Spinal cord (tissue), 10 donors: Measurements from ENCODE around the gene LIMS1. TPM values are rescaled to one million over a fixed set of nuclear protein-coding genes. Genes with fewer than 3 reads are reported as not detected.
"Not testable (repeated sequence)": the region's sequence is repeated elsewhere in the genome, so short reads cannot be mapped to it uniquely, and the experiment has no call there.

Source experiments
- DNase-seq, 6 donors: peaks; one replicate each; pipeline versions ENCODE4 v3.0.0 to v3.0.0-alpha.2; 2013 to 2015; ENCODE audit warnings: low spot score in 6 of 6, low read depth in 4 of 6
- H3K27ac ChIP-seq: one replicate; pipeline ENCODE4 v1.5.1; 2013; ENCODE audit warnings: low read depth, low read length, control low read depth
- H3K27me3 ChIP-seq: one replicate; pipeline ENCODE4 v1.6.1; 2013; ENCODE audit warnings: low read length; ENCODE audit not compliant: control insufficient read depth, insufficient read depth
- H3K36me3 ChIP-seq: one replicate; pipeline ENCODE4 v1.6.1; 2013; ENCODE audit warnings: low read length; ENCODE audit not compliant: control insufficient read depth, insufficient read depth
- H3K4me1 ChIP-seq: one replicate; pipeline ENCODE4 v1.6.1; 2013; ENCODE audit warnings: low read length; ENCODE audit not compliant: control insufficient read depth, insufficient read depth
- H3K4me3 ChIP-seq: one replicate; pipeline ENCODE4 v1.5.1; 2013; ENCODE audit warnings: low read depth, low read length, control low read depth
- H3K9me3 ChIP-seq: one replicate; pipeline ENCODE4 v1.6.1; 2013; ENCODE audit warnings: low read length; ENCODE audit not compliant: control insufficient read depth, insufficient read depth
- WGBS: methylation state at CpG from one replicate; pipeline ENCODE4 v1.1.5; 2013; ENCODE audit warnings: missing lambda C conversion rate; ENCODE audit not compliant: insufficient coverage; 5-methylcytosine and 5-hydroxymethylcytosine counted together
- polyA plus RNA-seq, 2 donors: library from polyadenylated mRNA; unstranded; fragments of 120-200 nt; gene quantifications; one replicate each; pipeline ENCODE4 v1.2.1, GENCODE V29; 2013; ENCODE audit not compliant: insufficient read length in 2 of 2
- small RNA-seq: library from RNA; depleted of rRNA; stranded (forward); fragments of <200 nt; gene quantifications from one replicate; pipeline ENCODE3, GENCODE V24; 2014; ENCODE audit warnings: low replicate concordance
- total RNA-seq, 2 donors: library from RNA; depleted of rRNA in 1 of 2; stranded (reverse); fragments of 120-200 nt in 1 of 2; fragments of >200 nt in 1 of 2; gene quantifications; one replicate each; pipeline versions ENCODE4 v1.2.3 to v1.2.4, GENCODE V29; 2013 to 2014
- donor health status: healthy.

The LIMS1 gene
- total and polyA plus RNA-seq, 4 donors: 26.2 to 46.1 (median 38.7) TPM

GRCh38 chr2:108719149-108720044 lies 185.1 kb downstream of the LIMS1 start, which contains the start of gene RANBP2:
RANBP2 (plus strand) TSS chr2:108719482; CDS start chr2:108719607, 125 bp downstream.
- peaks cover 10% of the 10 kb centered on the region for H3K4me1 ChIP-seq
- no peaks in the 10 kb centered on the region for H3K27me3 ChIP-seq
- H3K36me3 ChIP-seq: no peaks in the 10 kb centered on the region
- H3K4me3 ChIP-seq: peak within 1 kb of the TSS; percentile 87
- DNase-seq: peak; percentile 90 to 99 (median 92)
- WGBS: under 1% methylated on average over 97 of the region's 97 CpGs
- no peaks in the 10 kb centered on the region for H3K9me3 ChIP-seq
- H3K27ac ChIP-seq: peak within 1 kb of the TSS; percentile 98

DNA sequence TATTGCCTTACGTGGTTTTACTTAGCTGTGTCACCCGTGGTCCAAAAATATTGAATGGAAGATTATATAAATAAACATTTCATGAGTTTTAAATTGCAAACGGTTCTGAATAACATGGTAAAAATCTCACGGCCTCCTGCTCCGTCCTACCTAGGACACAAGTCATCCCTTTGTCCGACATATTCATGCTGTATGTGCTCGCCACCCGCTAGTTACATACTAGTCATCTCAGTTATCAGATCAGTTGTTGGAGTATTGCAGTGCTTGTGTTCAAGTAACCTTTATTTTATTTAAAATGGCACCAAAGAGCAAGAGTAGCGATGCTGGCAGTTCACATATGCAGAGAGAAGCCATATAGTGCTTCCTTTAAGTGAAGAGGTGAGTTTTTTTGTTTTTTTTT lies 191.8 kb downstream of the LIMS1 start:
- no CpG with 5 or more reads among the region's 9 CpGs for WGBS
- not testable (repeated sequence) for H3K36me3 ChIP-seq, H3K27me3 ChIP-seq, H3K9me3 ChIP-seq, H3K4me1 ChIP-seq, H3K27ac ChIP-seq, H3K4me3 ChIP-seq, DNase-seq

GRCh38 chr2:108734656-108735055 lies 200.4 kb downstream of the LIMS1 start:
- 100% methylated on average over 2 of the region's 6 CpGs for WGBS
- H3K36me3 ChIP-seq, H3K27me3 ChIP-seq, H3K27ac ChIP-seq, H3K4me3 ChIP-seq, H3K9me3 ChIP-seq, DNase-seq, H3K4me1 ChIP-seq: not testable (repeated sequence)

Small RNAs within 50 kb of the gene (small RNA-seq; reads per million reads assigned to genes)
- gene AC010095.1: not detected

Other genes starting within 250 kb of the LIMS1 start
- gene SULT1C2, start 245.6 kb upstream of the LIMS1 start, total RNA-seq: 1 to 10 TPM; 2.9 to 4.4 TPM
- 1 to 10 TPM in 1 of 2 donors, under 1 TPM in 1; 0.95 to 2.8 TPM for gene SULT1C2, start 245.6 kb upstream of the LIMS1 start, polyA plus RNA-seq
- gene SULT1C4, start 156.5 kb upstream of the LIMS1 start, total RNA-seq: 10 to 100 TPM; 36.0 to 36.7 TPM
- 10 to 100 TPM; 35.1 to 36.6 TPM for gene SULT1C4, start 156.5 kb upstream of the LIMS1 start, polyA plus RNA-seq
- 10 to 100 TPM; 36.3 to 59.5 TPM for gene GCC2, start 85.3 kb upstream of the LIMS1 start, total RNA-seq
- gene GCC2, start 85.3 kb upstream of the LIMS1 start, polyA plus RNA-seq: 10 to 100 TPM; 24.5 to 29.9 TPM
- 100 to 1,000 TPM in 1 of 2 donors, 10 to 100 TPM in 1; 67.1 to 104 TPM for gene RANBP2, start 185.0 kb downstream of the LIMS1 start, total RNA-seq
- 10 to 100 TPM; 23.7 to 38.6 TPM for gene RANBP2, start 185.0 kb downstream of the LIMS1 start, polyA plus RNA-seq